ENCODE data around the gene F12. TPM values are rescaled to one million over a fixed set of nuclear protein-coding genes. Genes with fewer than 3 reads are reported as not detected.

Gene F12
- polyA plus RNA-seq, 3 donors: 1.4 to 5.5 (median 1.5) TPM

- WGBS (ENCODE audit: insufficient coverage): 18% methylated on average over 3 of the region's 12 CpGs
- Histone ChIP-seq H2AFZ (ENCODE audit: insufficient read depth, low read depth, low read length, poor library complexity, severe bottlenecking) (no peak overlapping the region), H3K36me3 (replicated peaks in 1 of 2; ENCODE audit: control insufficient read depth in 1 of 2, insufficient read depth in 2 of 2, low read length in 2 of 2) (no peaks in the 10 kb centered on the region), H3K27ac (ENCODE audit: low read depth in 1 of 2, low read length in 2 of 2) (no peak overlapping the region), H3K9me3 (replicated peaks in 1 of 2; ENCODE audit: control insufficient read depth in 1 of 2, insufficient read depth in 1 of 2, low read length in 2 of 2) (no peaks in the 10 kb centered on the region), H3K9ac (ENCODE audit: insufficient read depth, low read length, poor library complexity, severe bottlenecking) (peak overlapping the region; percentile 69), H3K79me2 (ENCODE audit: insufficient read depth, low read length) (no peaks in the 10 kb centered on the region), H4K20me1 (ENCODE audit: insufficient read depth, low read length) (peaks cover 9% of the 10 kb centered on the region), H3K27me3 (ENCODE audit: control insufficient read depth in 2 of 2, insufficient read depth in 2 of 2, low read length in 2 of 2) (peaks cover 0 to 24% of the 10 kb centered on the region in 2 donors), H3K4me2 (replicated peaks; ENCODE audit: extremely low read depth, low read length, poor library complexity, severe bottlenecking) (peak overlapping the region; percentile 86), H3K4me1 (ENCODE audit: control insufficient read depth in 1 of 2, insufficient read depth in 2 of 2, low read length in 2 of 2) (peaks cover 40 to 48% of the 10 kb centered on the region in 2 donors), H3K4me3 (replicated peaks in 1 of 3; ENCODE audit: low read depth in 2 of 3, low read length in 3 of 3) (peak overlapping the region in 1 of 3 experiments; percentile 77)
- peak overlapping the region; percentile 78 to 84 for H3K4me3 Mint-ChIP-seq
- H3K27ac Mint-ChIP-seq: peak overlapping the region in 5 of 7 donors; percentile 72 to 86 (median 79)
- peak; percentile 45 for TF ChIP-seq CTCF (IDR thresholded peaks at IDR 0.05)
- H3K27me3 Mint-ChIP-seq (ENCODE audit: low read depth in 3 of 3): peaks cover 23 to 38% (median 29%) of the 10 kb centered on the region in 3 donors
- H3K36me3 Mint-ChIP-seq: peaks cover 2 to 8% of the 10 kb centered on the region in 2 donors
- H3K4me1 Mint-ChIP-seq: peaks cover 29% of the 10 kb centered on the region
- intact Hi-C loops (cut with micrococcal nuclease): loop anchor here (2.0 to 5.0 kb wide), 3 partner anchors 38 to 149 kb away; partner anchors contain the start of gene PDLIM7 (in 1 of the 2)
- DNase-seq: no peak
- H3K9me3 Mint-ChIP-seq: peaks cover 0 to 13% (median 0%) of the 10 kb centered on the region in 7 donors
Observed at GRCh38 chr5:177456591-177456964, 47.2 kb upstream of the F12 start.

GRCh38 chr5:177455661-177456590 is 46.6 kb upstream of the F12 start:
- Histone ChIP-seq H3K4me2 (replicated peaks; ENCODE audit: extremely low read depth, low read length, poor library complexity, severe bottlenecking) (peak overlapping the region; percentile 86), H3K27me3 (ENCODE audit: control insufficient read depth in 2 of 2, insufficient read depth in 2 of 2, low read length in 2 of 2) (peaks cover 0 to 24% of the 10 kb centered on the region in 2 donors), H3K9ac (ENCODE audit: insufficient read depth, low read length, poor library complexity, severe bottlenecking) (peak overlapping the region; percentile 69), H3K79me2 (ENCODE audit: insufficient read depth, low read length) (no peaks in the 10 kb centered on the region), H3K4me1 (ENCODE audit: control insufficient read depth in 1 of 2, insufficient read depth in 2 of 2, low read length in 2 of 2) (peaks cover 36 to 43% of the 10 kb centered on the region in 2 donors), H3K27ac (ENCODE audit: low read depth in 1 of 2, low read length in 2 of 2) (peak overlapping the region in 1 of 2 donors; percentile 34), H3K4me3 (replicated peaks in 1 of 3; ENCODE audit: low read depth in 2 of 3, low read length in 3 of 3) (peak overlapping the region; percentile 35 to 77 (median 38)), H3K9me3 (replicated peaks in 1 of 2; ENCODE audit: control insufficient read depth in 1 of 2, insufficient read depth in 1 of 2, low read length in 2 of 2) (no peaks in the 10 kb centered on the region), H4K20me1 (ENCODE audit: insufficient read depth, low read length) (peaks cover 9% of the 10 kb centered on the region), H3K36me3 (replicated peaks in 1 of 2; ENCODE audit: control insufficient read depth in 1 of 2, insufficient read depth in 2 of 2, low read length in 2 of 2) (no peaks in the 10 kb centered on the region), H2AFZ (ENCODE audit: insufficient read depth, low read depth, low read length, poor library complexity, severe bottlenecking) (peak overlapping the region; percentile 61)
- Mint-ChIP-seq H3K4me3 (peak overlapping the region; percentile 78 to 84), H3K27ac (peak overlapping the region; percentile 69 to 88 (median 83)), H3K27me3 (ENCODE audit: low read depth in 3 of 3) (peaks cover 25 to 39% (median 30%) of the 10 kb centered on the region in 3 donors), H3K4me1 (peaks cover 25% of the 10 kb centered on the region), H3K9me3 (peaks cover 0 to 9% (median 0%) of the 10 kb centered on the region in 7 donors), H3K36me3 (peaks cover 0 to 5% of the 10 kb centered on the region in 2 donors)
- peak; percentile 81 to 92 (median 91) for DNase-seq
- under 1% methylated on average over 64 of the region's 76 CpGs for WGBS (ENCODE audit: insufficient coverage)
- TF ChIP-seq CTCF (IDR thresholded peaks at IDR 0.05): peak; percentile 99
- intact Hi-C loops (cut with micrococcal nuclease): loop anchor here (1.0 to 5.0 kb wide), 7 partner anchors 27 to 149 kb away; partner anchors contain the start of genes GRK6 (in 1 of the 2) and PDLIM7 (in 1 of the 2)
